Endothelial cell of umbilical vein (primary cell): Measurements from ENCODE around the gene M1AP. TPM values are rescaled to one million over a fixed set of nuclear protein-coding genes. Genes with fewer than 3 reads are reported as not detected.

ENCODE experiments used
- BruUV-seq: library from RNA; stranded (reverse); fragments of 400-500 nt; replicated peaks from 2 replicates; lab custom pipeline; 2021; lab: Mats Ljungman, UMichigan
- CTCF ChIA-PET: fragments of 300-600, 350-600 bp; sonication (Branson Sonifier 250); formaldehyde crosslinking; loops from one replicate; lab custom pipeline; 2021; ENCODE audit warnings: antibody characterized with exemption, inconsistent platforms; lab: Charles Lee
- POLR2A ChIA-PET: fragments of 300-600, 350-600 bp; sonication (Branson Sonifier 250); formaldehyde crosslinking; loops from one replicate; lab custom pipeline; 2021; ENCODE audit warnings: antibody characterized with exemption, inconsistent platforms; lab: Charles Lee
- DNase-seq: peaks from one replicate; pipeline ENCODE4 v3.0.0-alpha.2; 2011; ENCODE audit warnings: low read depth, low spot score
- FAIRE-seq: peaks from 2 replicates; lab custom pipeline; 2011; peaks lifted over from hg19 to GRCh38; lab: Jason Lieb, UNC
- H2AFZ ChIP-seq: 2 replicates; pipeline ENCODE4 v1.6.0; 2012; ENCODE audit warnings: low read depth, low read length, control low read depth, inconsistent platforms
- H3K27ac ChIP-seq: 2 replicates; pipeline ENCODE4 v1.5.1; 2011; ENCODE audit warnings: low read depth, mild to moderate bottlenecking, control low read depth, low read length, moderate library complexity; ENCODE audit not compliant: insufficient read depth
- H3K27me3 ChIP-seq, 2 experiments: 2 replicates each; pipeline versions ENCODE4 v1.6.0 to v1.6.1; 2011; ENCODE audit warnings: low read length in 2 of 2, mixed read lengths in 1 of 2; ENCODE audit not compliant: control insufficient read depth in 2 of 2, insufficient read depth in 2 of 2
- H3K36me3 ChIP-seq, 2 experiments: 2 replicates in 1 of 2; 3 replicates in 1 of 2; pipeline ENCODE4 v1.5.1; 2011; ENCODE audit warnings: low read length in 2 of 2, mild to moderate bottlenecking in 1 of 2, moderate library complexity in 1 of 2; ENCODE audit not compliant: control insufficient read depth in 2 of 2, insufficient read depth in 2 of 2; ENCODE audit errors: extremely low read depth in 1 of 2
- H3K4me1 ChIP-seq: 3 replicates; pipeline ENCODE4 v1.5.1; 2011; ENCODE audit warnings: mild to moderate bottlenecking, low read length; ENCODE audit not compliant: control insufficient read depth, insufficient read depth; ENCODE audit errors: extremely low read depth
- H3K4me2 ChIP-seq: 2 replicates; pipeline ENCODE4 v1.6.1; 2011; ENCODE audit warnings: low read length, control low read depth, mixed read lengths; ENCODE audit not compliant: insufficient read depth
- H3K4me3 ChIP-seq, 3 experiments: fragments of 200-600 bp in 1 of 3; sonication (generic), shearing (Covaris generic) in 1 of 3; replicated peaks in 1 of 3; 2 replicates each; pipeline ENCODE4 v1.5.1; 2011 to 2016; ENCODE audit warnings: control low read depth in 3 of 3, low read length in 3 of 3, mild to moderate bottlenecking in 2 of 3, inconsistent platforms in 1 of 3, low read depth in 1 of 3, moderate library complexity in 1 of 3; ENCODE audit not compliant: insufficient read depth in 1 of 3
- H3K79me2 ChIP-seq: 2 replicates; pipeline ENCODE4 v1.6.0; 2012; ENCODE audit warnings: low read length, inconsistent platforms; ENCODE audit not compliant: control insufficient read depth, insufficient read depth
- H3K9ac ChIP-seq: replicated peaks from 2 replicates; pipeline ENCODE3; 2011; ENCODE audit warnings: low read length, control low read depth; ENCODE audit not compliant: insufficient read depth; ENCODE audit errors: extremely low read depth
- H3K9me1 ChIP-seq: replicated peaks from 3 replicates; pipeline ENCODE4 v1.6.0; 2011; ENCODE audit warnings: mild to moderate bottlenecking, low read length; ENCODE audit not compliant: control insufficient read depth, insufficient read depth; ENCODE audit errors: extremely low read depth
- H3K9me3 ChIP-seq: replicated peaks from 2 replicates; pipeline ENCODE4 v1.5.1; 2012; ENCODE audit warnings: low read length, inconsistent platforms; ENCODE audit not compliant: control insufficient read depth, insufficient read depth
- H4K20me1 ChIP-seq: replicated peaks from 2 replicates; pipeline ENCODE3; 2011; ENCODE audit warnings: mild to moderate bottlenecking, low read length; ENCODE audit not compliant: control insufficient read depth, insufficient read depth; ENCODE audit errors: extremely low read depth
- CTCF ChIP-seq, 2 donors: IDR thresholded peaks; 1 replicate in 1 of 2; 2 replicates in 1 of 2; pipeline ENCODE4 v1.5.1; 2011; ENCODE audit warnings: low read length in 2 of 2, mild to moderate bottlenecking in 2 of 2, moderate library complexity in 2 of 2, control low read depth in 1 of 2, inconsistent platforms in 1 of 2, low read depth in 1 of 2; ENCODE audit not compliant: insufficient read depth in 1 of 2; ENCODE audit errors: extremely low read depth in 1 of 2
- EZH2 ChIP-seq: IDR thresholded peaks from 2 replicates; pipeline ENCODE4 v1.6.1; 2012; ENCODE audit warnings: borderline replicate concordance, low read depth, mild to moderate bottlenecking, moderate library complexity, low read length, inconsistent platforms; ENCODE audit not compliant: severe bottlenecking
- FOS ChIP-seq: IDR thresholded peaks from 2 replicates; pipeline ENCODE4 v1.6.1; 2011; ENCODE audit warnings: mild to moderate bottlenecking, low read length, moderate library complexity, borderline replicate concordance; ENCODE audit not compliant: insufficient read depth
- GATA2 ChIP-seq: IDR thresholded peaks from 2 replicates; pipeline ENCODE4 v1.7.0; 2011; ENCODE audit warnings: low read depth, mild to moderate bottlenecking, moderate library complexity, mixed read lengths, low read length; ENCODE audit not compliant: insufficient read length, insufficient read depth
- JUN ChIP-seq: IDR thresholded peaks from 2 replicates; pipeline ENCODE4 v1.6.1; 2011; ENCODE audit warnings: borderline replicate concordance, low read depth; ENCODE audit not compliant: insufficient read length, insufficient read depth
- MAX ChIP-seq: IDR thresholded peaks from 2 replicates; pipeline ENCODE4 v1.6.1; 2011; ENCODE audit not compliant: insufficient read depth, insufficient read length
- MYC ChIP-seq: IDR thresholded peaks from one replicate; pipeline ENCODE4 v1.6.1; 2011; ENCODE audit warnings: mild to moderate bottlenecking, low read depth, low read length
- POLR2A ChIP-seq: IDR thresholded peaks from 2 replicates; pipeline ENCODE4 v1.6.1; 2012; ENCODE audit warnings: low read depth, mild to moderate bottlenecking, control low read depth, low read length
- POLR2AphosphoS5 ChIP-seq: IDR thresholded peaks from 2 replicates; pipeline ENCODE4 v1.6.1; 2012; ENCODE audit warnings: low read depth, mild to moderate bottlenecking, control low read depth, low read length, moderate library complexity; ENCODE audit not compliant: insufficient read depth
- dilution Hi-C: fragments of 300-500 bp; cut with MboI; formaldehyde crosslinking; loops from one replicate; pipeline ENCODE4 v1.15.0; 2019; ENCODE audit warnings: low sequenced_read_pairs; ENCODE audit not compliant: extremely low pct_ligation_motif_present
- intact Hi-C: fragments of 100-400 bp; cut with micrococcal nuclease; formaldehyde crosslinking; loops from one replicate; pipeline ENCODE4 v1.10.0; 2022
- polyA plus RNA-seq, 4 experiments: library from polyadenylated mRNA; depleted of rRNA in 3 of 4; stranded (reverse) in 3 of 4; unstranded in 1 of 4; fragments of >200 nt; gene quantifications; 2 replicates each; pipeline versions ENCODE4 v1.2.1 to v1.2.3, GENCODE V29; 2011 to 2012; ENCODE audit warnings: missing spikeins in 1 of 4
- total RNA-seq: library from RNA; stranded (reverse); gene quantifications from 2 replicates; pipeline ENCODE4 v1.2.3, GENCODE V29; 2021

M1AP gene
- total and polyA plus RNA-seq, 2 donors (not counting 3 experiments of a cell fraction or from before 2014, with no cell fraction given), result 0.04 TPM; not detected in 1

GRCh38 chr2:74679615-74680014 lies 31.5 kb upstream of the M1AP start:
- H2AFZ ChIP-seq, result no peak overlapping the region
- no peaks in the 10 kb centered on the region for H3K36me3 ChIP-seq
- no peaks in the 10 kb centered on the region for H3K79me2 ChIP-seq
- no peaks in the 10 kb centered on the region for H3K9me1 ChIP-seq
- dilution Hi-C loops, result no loop called here
- H3K27ac ChIP-seq, result no peak overlapping the region
- DNase-seq (no peak), FAIRE-seq (no peak)
- H3K9ac ChIP-seq, result no peak overlapping the region
- CTCF ChIA-PET, result interaction anchor here (0.6 kb wide), 1 partner anchor 298 kb away, joined by 5 read pairs; no protein-coding TSS in a partner anchor
- TF ChIP-seq GATA2, result no peak
- no peak for TF ChIP-seq CTCF (IDR thresholded peaks at IDR 0.05; ENCODE audit: extremely low read depth in 1 of 2, insufficient read depth in 1 of 2, low read depth in 1 of 2, low read length in 2 of 2)
- TF ChIP-seq POLR2A, result no peak
- TF ChIP-seq FOS, result no peak
- no peak for TF ChIP-seq JUN
- TF ChIP-seq MYC, result no peak
- H3K4me2 ChIP-seq, result no peak overlapping the region
- H3K4me3 ChIP-seq, result no peak overlapping the region
- POLR2A ChIA-PET, result no interaction called here
- no peaks in the 10 kb centered on the region for H3K4me1 ChIP-seq
- no peaks in the 10 kb centered on the region for H3K27me3 ChIP-seq
- H3K9me3 ChIP-seq, result no peaks in the 10 kb centered on the region
- intact Hi-C loops, result no loop called here
- H4K20me1 ChIP-seq, result no peaks in the 10 kb centered on the region
- no TSS peak for BruUV-seq

- Histone ChIP-seq H3K9me3 (no peaks in the 10 kb centered on the region), H3K27ac (no peak overlapping the region), H3K4me2 (no peak overlapping the region), H3K79me2 (no peaks in the 10 kb centered on the region), H3K9ac (no peak overlapping the region), H2AFZ (no peak overlapping the region), H3K27me3 (no peaks in the 10 kb centered on the region), H3K36me3 (no peaks in the 10 kb centered on the region), H3K9me1 (no peaks in the 10 kb centered on the region), H3K4me1 (no peaks in the 10 kb centered on the region), H4K20me1 (no peaks in the 10 kb centered on the region), H3K4me3 (no peak overlapping the region)
- intact Hi-C loops (no loop called here), dilution Hi-C loops (no loop called here)
- TF ChIP-seq POLR2A (no peak), POLR2AphosphoS5 (no peak), EZH2 (no peak), FOS (no peak), JUN (no peak), MYC (no peak), MAX (no peak), CTCF (IDR thresholded peaks at IDR 0.05; ENCODE audit: extremely low read depth in 1 of 2, insufficient read depth in 1 of 2, low read depth in 1 of 2, low read length in 2 of 2) (no peak), GATA2 (no peak)
- BruUV-seq, result no TSS peak
- no peak for FAIRE-seq
- DNase-seq, result no peak
- CTCF ChIA-PET, result interaction anchor here (0.7 kb wide), 1 partner anchor 12 kb away, joined by 3 read pairs; no protein-coding TSS in a partner anchor
- POLR2A ChIA-PET, result no interaction called here
Observed at GRCh38 chr2:74676331-74676730, 28.2 kb upstream of the M1AP start.
